HG03066 (cell line): Measurements from ENCODE around the gene HDHD3.
A peak's percentile ranks its signal among the peaks of the same experiment; 100 is the strongest.
"Not testable (repeated sequence)": the region's sequence is repeated elsewhere in the genome, so short reads cannot be mapped to it uniquely, and the experiment has no call there.

Experiments used
- ATAC-seq: cut with Tn5 transposase; IDR thresholded peaks from one replicate; pipeline ENCODE4 v1.9.1; 2021; ENCODE audit warnings: low read depth; ENCODE audit not compliant: unreplicated experiment

The HDHD3 gene

GRCh38 chr9:113376634-113377567 lies at the start of gene HDHD3:
Gene HDHD3, minus strand, starts transcription at chr9:113376986. Its CDS starts 2,632 bp downstream, at chr9:113374354.
- ATAC-seq = peak; percentile 75

- no peak for ATAC-seq
These were observed 48.3 kb upstream of the HDHD3 start for GRCh38 chr9:113425072-113425471.

GRCh38 chr9:113421726-113422125 lies 44.9 kb upstream of the HDHD3 start:
- no peak for ATAC-seq

- no peak for ATAC-seq
These were observed 40.6 kb upstream of the HDHD3 start for GRCh38 chr9:113417370-113417769.

GRCh38 chr9:113416149-113416721 lies 39.4 kb upstream of the HDHD3 start:
- peak; percentile 99 for ATAC-seq

GRCh38 chr9:113410207-113410864 lies 33.5 kb upstream of the HDHD3 start, which contains the start of the genes C9orf43 and POLE3:
Gene C9orf43, plus strand, starts transcription at chr9:113410747. Its CDS starts 2,747 bp downstream, at chr9:113413494.
Gene POLE3, minus strand, starts transcription at chr9:113410675. Its CDS starts 382 bp downstream, at chr9:113410293.
- peak; percentile 96 for ATAC-seq

GRCh38 chr9:113409883-113410206 lies 33.1 kb upstream of the HDHD3 start:
- peak; percentile 1 for ATAC-seq

- no peak for ATAC-seq
These were observed 32.7 kb upstream of the HDHD3 start for GRCh38 chr9:113409481-113409880.

GRCh38 chr9:113406873-113407511 lies 30.2 kb upstream of the HDHD3 start:
- ATAC-seq = not testable (repeated sequence)

- not testable (repeated sequence) for ATAC-seq
These were observed 29.6 kb upstream of the HDHD3 start for GRCh38 chr9:113406353-113406752.

GRCh38 chr9:113403646-113404045 lies 26.9 kb upstream of the HDHD3 start:
- no peak for ATAC-seq

- peak; percentile 94 for ATAC-seq
These were observed 24.4 kb upstream of the HDHD3 start, which contains the start of gene ALAD for GRCh38 chr9:113401027-113401792. Gene ALAD, minus strand, starts transcription at chr9:113401284. Its CDS starts 7,725 bp downstream, at chr9:113393559.

- no peak for ATAC-seq
These were observed 22.9 kb upstream of the HDHD3 start for GRCh38 chr9:113399646-113400200.

- ATAC-seq = no peak
These were observed 22.0 kb upstream of the HDHD3 start for GRCh38 chr9:113398796-113399195.

GRCh38 chr9:113397203-113397631 lies 20.4 kb upstream of the HDHD3 start:
- ATAC-seq = no peak

GRCh38 chr9:113395000-113395861 lies 18.4 kb upstream of the HDHD3 start:
- no peak for ATAC-seq

- ATAC-seq = no peak
These were observed 16.5 kb upstream of the HDHD3 start for GRCh38 chr9:113393281-113393680.

- no peak for ATAC-seq
These were observed 15.1 kb upstream of the HDHD3 start for GRCh38 chr9:113391917-113392316.
